HG03196 (cell line): ENCODE data around the gene CNGA3.
"Not testable (repeated sequence)": the region's sequence is repeated elsewhere in the genome, so short reads cannot be mapped to it uniquely, and the experiment has no call there.

ENCODE experiments used
- ATAC-seq: cut with Tn5 transposase; IDR thresholded peaks from one replicate; pipeline ENCODE4 v1.9.1; 2021; ENCODE audit not compliant: unreplicated experiment

The CNGA3 gene

DNA sequence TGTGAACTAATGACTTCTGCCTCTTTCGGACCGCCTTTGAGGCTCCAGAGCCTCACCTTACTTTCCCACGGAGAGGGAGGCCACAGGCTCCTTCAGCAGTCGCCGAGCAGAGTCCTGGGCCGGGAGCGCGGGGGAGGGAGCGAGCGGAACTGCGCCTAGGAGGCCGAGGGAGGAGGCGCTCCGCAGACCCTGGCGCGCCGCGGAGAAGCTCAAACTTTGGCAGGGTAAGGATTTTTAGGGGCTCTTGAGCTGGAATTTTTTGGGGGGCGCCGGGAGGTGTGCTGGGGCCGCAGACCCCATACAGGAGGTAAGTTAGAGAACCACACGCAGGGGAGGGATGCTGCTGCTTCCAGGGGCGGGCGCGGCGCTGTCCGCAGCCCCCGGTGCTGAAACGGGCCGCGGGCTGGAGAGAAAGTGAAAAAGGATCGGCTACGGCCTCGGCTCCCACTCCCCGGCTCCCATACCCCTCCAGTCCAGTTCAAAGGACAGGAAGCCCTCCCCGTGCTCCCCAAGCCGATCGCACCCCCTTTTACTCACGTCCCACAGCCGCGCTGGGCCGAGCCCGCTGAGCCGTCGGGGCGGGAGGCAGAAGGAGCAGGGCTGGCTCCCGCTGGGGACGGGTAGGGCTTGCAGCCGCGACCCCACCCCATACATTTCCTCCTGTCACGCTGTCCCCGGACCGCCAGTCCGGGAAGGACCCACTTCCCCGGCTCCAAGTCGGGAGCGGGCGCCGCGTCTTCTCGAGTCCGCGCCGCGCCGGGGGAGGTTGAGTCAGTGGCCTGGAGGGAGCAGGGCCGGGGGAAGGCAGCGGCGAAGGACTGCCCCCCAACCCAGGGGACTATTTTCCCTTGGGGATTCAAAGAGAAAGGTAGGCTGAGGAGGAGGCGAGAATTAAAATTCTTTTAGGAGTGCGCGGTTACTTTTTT, at the start of gene CNGA3:
Gene CNGA3 (plus strand): TSS at position 146 of the 926 bp plus-strand sequence. CDS start 23,520 bp downstream, outside the sequence.
- no peak for ATAC-seq

- no peak for ATAC-seq
These were observed 48.2 kb upstream of the CNGA3 start for GRCh38 chr2:98297817-98298682.

GRCh38 chr2:98298683-98299164, 47.5 kb upstream of the CNGA3 start:
- ATAC-seq = no peak

- no peak for ATAC-seq
These were observed 46.9 kb upstream of the CNGA3 start for GRCh38 chr2:98299211-98299905.

GRCh38 chr2:98300141-98300874, 45.9 kb upstream of the CNGA3 start:
- no peak for ATAC-seq

DNA sequence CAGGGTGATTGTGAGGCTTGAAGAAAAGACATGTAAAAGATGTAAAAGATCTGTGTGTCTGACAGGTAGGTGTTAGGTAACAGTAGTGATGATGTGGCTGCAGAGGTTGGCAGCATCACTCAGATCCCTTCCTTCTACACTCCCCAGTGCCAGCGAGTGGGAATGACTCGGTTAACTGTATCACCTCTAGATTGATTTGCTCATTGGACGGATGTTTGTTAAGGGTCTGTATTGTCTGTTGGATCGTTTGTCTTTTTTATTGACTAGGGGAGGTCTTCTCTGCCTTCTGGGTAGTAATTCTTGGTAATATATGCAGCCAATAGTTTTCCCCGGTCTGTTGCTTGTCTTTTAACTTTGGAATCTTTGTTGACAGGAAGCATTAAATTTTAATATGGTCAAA, 44.8 kb upstream of the CNGA3 start:
- no peak for ATAC-seq

GRCh38 chr2:98307131-98307696, 39.0 kb upstream of the CNGA3 start:
- not testable (repeated sequence) for ATAC-seq

- no peak for ATAC-seq
These were observed 38.2 kb upstream of the CNGA3 start for GRCh38 chr2:98308068-98308467.

GRCh38 chr2:98308532-98308931, 37.7 kb upstream of the CNGA3 start:
- no peak for ATAC-seq

DNA sequence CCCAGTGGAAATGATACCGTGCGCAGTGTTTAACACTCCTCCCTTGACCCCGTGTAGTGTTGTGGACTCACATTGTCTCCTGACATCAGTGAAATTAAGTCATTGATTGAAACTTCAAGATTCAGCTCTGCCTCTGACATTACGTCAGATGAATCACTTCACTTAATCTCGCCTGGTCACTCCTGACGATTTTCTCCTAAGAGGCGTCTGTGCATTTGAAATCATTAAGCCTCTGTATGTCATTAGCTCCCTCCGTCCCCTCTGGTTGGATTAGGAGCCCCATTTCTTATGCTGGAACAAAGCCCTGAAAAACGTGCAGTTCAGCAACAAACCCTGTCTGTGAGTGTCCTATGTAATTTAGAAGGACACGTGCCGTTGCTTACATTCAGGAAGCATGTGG, 36.7 kb upstream of the CNGA3 start:
- no peak for ATAC-seq

- ATAC-seq = no peak
These were observed 36.2 kb upstream of the CNGA3 start for GRCh38 chr2:98310010-98310409.

DNA sequence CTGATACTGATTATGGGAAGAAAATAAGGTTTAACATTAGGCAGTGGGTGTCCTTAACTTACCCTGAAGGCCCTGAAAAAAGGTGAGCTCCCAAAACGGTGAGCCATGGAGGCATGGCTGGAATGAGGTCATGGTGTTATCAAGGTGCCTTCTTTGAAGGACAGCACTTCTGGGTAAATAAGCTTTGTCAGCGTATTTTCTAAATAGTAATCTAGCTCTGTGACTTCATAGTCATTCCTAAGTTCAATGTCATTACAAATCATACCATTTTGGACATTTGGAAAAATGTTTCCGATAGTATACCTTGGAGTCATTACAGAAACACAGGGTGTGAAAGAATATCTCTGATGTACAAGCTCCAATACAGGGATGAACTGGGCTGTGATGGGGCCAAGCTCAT, 35.2 kb upstream of the CNGA3 start:
- ATAC-seq = no peak

DNA sequence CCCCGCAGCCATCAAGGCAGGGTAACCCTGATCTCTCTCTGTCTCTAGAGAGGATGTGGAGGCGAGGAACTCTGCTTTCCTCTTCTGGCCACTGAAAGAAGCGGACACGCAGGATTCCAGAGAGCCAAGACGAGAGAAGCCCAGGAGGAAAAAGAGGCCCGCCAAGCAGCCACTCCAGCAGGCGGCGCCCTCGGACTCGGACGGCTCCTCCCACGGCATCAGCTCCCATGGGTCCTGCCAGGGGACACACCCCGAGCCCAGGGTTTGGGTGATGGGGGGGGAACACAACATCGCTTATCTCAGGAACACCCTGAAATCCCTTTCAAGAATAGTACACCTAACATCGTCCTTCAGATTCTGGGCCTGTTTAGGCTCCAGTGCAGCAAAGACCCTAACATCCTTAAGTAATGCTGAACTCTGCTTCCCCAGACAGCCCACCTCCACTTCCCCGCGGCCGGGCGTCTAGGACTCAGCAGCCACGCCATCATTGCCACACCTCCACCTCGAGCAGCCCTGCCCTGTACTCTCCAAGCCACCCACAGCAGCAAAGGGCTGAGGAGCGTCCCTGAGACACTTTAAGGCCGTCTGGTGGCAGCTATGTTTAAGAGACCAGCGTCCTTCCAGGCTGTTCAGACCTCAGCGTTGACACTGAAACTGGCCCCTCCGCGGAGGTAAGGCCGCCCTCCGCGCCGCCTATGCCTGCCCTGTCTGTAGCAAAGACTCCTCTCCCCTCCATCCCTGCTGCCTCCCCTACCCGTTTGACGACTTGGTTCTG, 34.3 kb upstream of the CNGA3 start:
- no peak for ATAC-seq

DNA sequence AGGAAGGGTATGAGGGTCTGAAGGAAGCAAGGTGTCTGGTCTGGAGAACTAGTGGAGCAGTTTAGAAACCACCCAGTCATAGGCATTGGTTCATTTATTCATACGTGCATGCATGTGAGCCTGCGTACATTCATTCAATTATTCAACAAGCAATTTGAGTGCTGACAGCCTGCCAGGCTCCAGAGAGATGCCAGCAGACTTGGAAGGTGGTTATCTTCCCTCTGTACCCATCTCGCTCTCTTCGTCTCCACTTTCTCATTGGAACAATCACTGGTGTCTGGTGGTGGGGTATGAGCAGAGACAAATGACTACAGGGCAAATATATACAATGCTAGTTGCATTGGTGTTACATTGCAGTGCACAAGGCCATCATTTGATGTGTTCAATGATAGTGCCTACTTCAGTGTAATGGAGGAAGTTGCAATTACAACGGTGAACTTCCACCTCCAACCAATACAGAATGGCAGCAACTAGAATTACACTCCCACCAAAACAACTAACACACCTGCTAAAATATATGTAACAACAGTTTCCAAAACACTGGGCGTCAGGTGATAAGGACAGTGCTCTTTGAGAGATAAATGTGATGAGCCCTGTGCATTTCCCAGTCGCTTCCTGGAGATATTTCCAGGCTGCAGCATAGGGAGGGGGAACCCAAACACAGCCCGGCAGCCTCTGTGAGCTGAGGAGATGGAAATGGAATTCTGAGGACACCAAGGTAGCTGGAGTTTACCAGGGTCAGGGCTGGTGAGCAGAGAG, 32.6 kb upstream of the CNGA3 start:
- ATAC-seq = no peak

DNA sequence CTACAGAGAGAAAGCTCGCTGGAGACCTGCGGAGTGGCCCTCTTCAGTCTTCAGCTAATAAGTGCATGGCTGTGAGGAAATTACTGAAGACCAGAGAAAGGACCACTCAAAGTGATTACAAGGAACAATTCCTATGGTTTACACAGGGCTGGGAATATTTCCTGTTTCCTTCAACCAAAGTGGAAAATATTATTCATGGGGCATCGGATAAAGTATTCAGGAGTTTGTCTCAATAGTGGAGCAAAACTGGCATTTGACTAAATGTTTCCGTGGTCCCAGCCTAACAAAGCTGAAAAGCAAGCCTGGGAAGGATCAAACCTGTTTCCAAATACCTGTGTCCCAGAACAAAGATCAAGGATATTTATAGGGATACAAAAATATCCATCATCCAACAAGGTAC, 32.0 kb upstream of the CNGA3 start:
- ATAC-seq = no peak

DNA sequence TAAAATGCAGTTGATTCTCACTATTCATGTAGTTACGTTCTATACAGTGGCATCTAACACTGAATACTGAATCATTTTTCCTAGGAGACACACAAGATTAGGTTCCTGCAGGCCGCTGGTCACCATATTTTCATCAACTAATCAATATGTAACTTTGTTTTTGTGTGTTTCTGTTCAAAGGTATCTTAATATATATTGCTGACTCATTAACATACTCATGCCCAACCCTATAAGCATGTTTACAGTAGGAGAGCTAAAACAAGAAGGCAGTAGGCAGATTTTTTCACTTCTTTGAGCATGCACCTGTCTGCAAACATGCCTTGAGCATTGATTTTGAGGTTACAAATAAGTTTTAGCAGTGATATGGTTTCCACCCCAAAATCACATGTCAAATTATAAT, 30.3 kb upstream of the CNGA3 start:
- ATAC-seq = no peak

DNA sequence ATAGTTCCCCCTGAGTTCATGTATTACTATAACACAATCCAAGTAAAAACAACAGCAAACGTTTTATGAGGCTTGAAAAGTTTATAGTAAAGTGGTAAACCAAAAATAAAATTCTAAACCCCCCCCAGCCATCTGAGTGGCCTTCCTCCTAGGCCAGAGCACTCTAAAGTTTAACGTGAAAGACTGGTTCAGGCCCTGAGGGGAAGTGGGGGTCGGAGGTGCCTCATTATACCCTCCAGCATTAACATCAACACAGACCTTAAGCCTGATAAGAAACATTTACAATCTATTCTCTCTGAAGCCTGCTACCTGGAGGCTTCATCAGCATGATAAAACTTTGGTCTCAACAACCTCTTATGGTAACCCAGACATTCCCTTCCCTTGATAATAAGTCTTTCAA, 29.0 kb upstream of the CNGA3 start:
- ATAC-seq = no peak

GRCh38 chr2:98320171-98320570, 26.1 kb upstream of the CNGA3 start:
- not testable (repeated sequence) for ATAC-seq

DNA sequence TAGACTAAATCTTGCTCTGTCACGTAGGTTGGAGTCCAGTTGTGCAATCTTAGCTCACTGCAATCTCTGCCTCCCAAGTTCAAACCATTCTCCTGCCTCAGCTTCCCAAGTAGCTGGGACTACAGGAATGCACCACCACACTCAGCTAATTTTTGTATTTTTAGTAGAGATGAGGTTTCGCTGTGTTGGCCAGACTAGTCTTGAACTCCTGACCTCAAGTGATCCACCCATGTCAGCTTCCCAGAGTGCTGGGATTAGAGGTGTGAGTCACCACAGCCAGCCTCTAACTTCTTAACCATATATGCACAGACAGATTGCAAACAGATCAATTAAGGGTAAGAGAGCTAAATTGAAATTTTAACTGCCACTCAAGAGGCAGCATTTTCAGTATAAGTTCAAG, 22.1 kb upstream of the CNGA3 start:
- ATAC-seq = no peak
